ENCODE data around the gene PAX5.

Gene PAX5

GRCh38 chr9:36793277-36793676 lies 240.8 kb downstream of the PAX5 start:
- peak; percentile 9 for DNase-seq

- no peak for DNase-seq
These were observed 242.7 kb downstream of the PAX5 start for GRCh38 chr9:36791222-36791950.

- no peak for DNase-seq
These were observed 244.2 kb downstream of the PAX5 start for GRCh38 chr9:36789886-36790285.

GRCh38 chr9:36788534-36788933 lies 245.5 kb downstream of the PAX5 start:
- DNase-seq: peak; percentile 40

GRCh38 chr9:36787709-36788108 lies 246.4 kb downstream of the PAX5 start:
- no peak for DNase-seq

All from hematopoietic multipotent progenitor cell treated with erythropoietin and hydrocortisone succinate and interleukin-3 and kit ligand, for 6 days (in vitro differentiated cells).